ENCODE data around the gene CNFN.

CNFN gene

DNA sequence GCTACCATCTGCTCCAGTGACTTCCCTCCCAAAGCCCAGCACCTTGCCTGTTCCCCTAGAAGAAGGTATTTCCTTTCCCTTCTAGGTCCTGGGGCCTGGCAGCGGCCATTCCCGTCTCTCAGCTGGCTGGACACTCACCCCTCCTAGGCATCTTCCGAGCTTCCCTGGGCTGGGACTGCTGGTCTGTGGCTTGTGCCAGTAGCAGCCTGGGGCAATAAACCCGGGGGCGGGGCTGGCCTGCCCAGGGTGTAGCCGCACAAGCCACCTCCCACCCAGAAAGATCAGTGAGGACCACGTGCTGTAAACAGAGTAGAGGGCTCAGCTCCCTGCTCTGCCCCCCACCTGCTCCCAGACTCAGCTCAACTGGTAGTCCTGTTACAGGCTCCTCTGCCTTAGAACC, 22.1 kb upstream of the CNFN start:
- DNase-seq (ENCODE audit: low read depth, low spot score) = no peak
- TF ChIP-seq, protein P1, sequence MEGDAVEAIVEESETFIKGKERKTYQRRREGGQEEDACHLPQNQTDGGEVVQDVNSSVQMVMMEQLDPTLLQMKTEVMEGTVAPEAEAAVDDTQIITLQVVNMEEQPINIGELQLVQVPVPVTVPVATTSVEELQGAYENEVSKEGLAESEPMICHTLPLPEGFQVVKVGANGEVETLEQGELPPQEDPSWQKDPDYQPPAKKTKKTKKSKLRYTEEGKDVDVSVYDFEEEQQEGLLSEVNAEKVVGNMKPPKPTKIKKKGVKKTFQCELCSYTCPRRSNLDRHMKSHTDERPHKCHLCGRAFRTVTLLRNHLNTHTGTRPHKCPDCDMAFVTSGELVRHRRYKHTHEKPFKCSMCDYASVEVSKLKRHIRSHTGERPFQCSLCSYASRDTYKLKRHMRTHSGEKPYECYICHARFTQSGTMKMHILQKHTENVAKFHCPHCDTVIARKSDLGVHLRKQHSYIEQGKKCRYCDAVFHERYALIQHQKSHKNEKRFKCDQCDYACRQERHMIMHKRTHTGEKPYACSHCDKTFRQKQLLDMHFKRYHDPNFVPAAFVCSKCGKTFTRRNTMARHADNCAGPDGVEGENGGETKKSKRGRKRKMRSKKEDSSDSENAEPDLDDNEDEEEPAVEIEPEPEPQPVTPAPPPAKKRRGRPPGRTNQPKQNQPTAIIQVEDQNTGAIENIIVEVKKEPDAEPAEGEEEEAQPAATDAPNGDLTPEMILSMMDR (IDR thresholded peaks at IDR 0.05; ENCODE audit: insufficient read depth, low read length, missing control alignments) = no peak
- CTCF ChIA-PET = interaction anchor here (0.5 to 4.6 kb wide), 4 partner anchors 11 to 1044 kb away, joined by 3 to 34 read pairs (median 4); no protein-coding TSS in a partner anchor
- H3K4me3 ChIP-seq (ENCODE audit: low read depth, low read length) = no peak overlapping the region
- POLR2A ChIA-PET = no interaction called here

DNA sequence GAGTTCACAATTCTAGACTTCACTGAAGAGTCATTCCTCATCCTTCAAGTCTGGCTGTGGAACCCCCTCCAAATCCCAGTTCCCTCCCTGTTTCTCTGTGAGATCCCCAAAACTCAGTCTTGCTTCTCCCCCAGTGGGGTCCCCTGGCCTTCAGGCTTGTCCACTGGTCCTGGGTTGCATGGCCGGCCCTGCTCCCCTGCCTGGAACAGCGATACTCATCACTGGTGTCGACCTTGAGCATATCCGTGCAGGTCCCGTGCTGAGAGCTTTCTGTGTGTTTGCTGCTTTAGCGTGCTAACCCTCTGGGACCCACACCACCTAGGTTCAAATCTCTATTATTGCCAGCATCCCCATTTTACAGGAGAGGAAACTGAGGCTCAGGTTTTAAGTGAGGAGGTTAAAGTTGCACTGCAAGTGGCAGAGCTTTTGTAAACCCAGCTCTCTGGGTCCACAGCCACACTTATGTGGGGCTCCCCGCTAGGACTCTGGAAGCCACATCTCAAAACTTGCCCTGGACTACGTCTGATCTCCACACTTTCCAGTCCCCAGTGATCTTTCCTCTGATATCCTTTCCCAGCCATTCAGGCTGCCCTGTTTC, 21.6 kb upstream of the CNFN start:
- CTCF ChIA-PET = interaction anchor here (0.5 to 4.6 kb wide), 6 partner anchors 8 to 1043 kb away, joined by 3 to 34 read pairs (median 3); no protein-coding TSS in a partner anchor
- POLR2A ChIA-PET = interaction anchor here (1.0 kb wide), 1 partner anchor 12 kb away, joined by 3 read pairs; no protein-coding TSS in a partner anchor
- H3K4me3 ChIP-seq (ENCODE audit: low read depth, low read length) = no peak overlapping the region
- TF ChIP-seq, protein P1 (IDR thresholded peaks at IDR 0.05; ENCODE audit: insufficient read depth, low read length, missing control alignments) = no peak
- DNase-seq (ENCODE audit: low read depth, low spot score) = no peak

DNA sequence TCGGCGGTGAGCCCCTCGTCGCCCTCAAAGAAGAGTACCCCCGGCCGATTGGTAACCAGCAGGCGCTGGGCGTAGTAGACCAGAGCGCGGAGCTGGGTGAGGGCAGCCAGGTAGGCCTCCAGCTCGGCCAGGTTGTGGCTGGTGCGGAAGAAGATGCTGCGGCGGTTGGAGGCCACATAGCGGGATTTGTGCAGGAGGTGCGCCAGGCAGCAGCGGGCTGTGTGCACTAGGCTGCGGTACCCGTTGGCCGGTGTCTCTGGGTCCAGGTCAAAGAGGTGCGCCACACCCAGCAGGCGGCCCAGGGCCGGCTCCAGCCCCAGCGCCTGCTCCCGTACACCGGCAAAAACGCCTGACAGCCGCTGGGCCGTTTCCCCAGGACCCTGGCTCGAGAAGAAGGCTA, 20.3 kb upstream of the CNFN start:
- CTCF ChIA-PET = interaction anchor here (0.9 to 4.6 kb wide), 2 partner anchors 9 to 30 kb away, joined by 3 to 34 read pairs; no protein-coding TSS in a partner anchor
- POLR2A ChIA-PET = no interaction called here

DNA sequence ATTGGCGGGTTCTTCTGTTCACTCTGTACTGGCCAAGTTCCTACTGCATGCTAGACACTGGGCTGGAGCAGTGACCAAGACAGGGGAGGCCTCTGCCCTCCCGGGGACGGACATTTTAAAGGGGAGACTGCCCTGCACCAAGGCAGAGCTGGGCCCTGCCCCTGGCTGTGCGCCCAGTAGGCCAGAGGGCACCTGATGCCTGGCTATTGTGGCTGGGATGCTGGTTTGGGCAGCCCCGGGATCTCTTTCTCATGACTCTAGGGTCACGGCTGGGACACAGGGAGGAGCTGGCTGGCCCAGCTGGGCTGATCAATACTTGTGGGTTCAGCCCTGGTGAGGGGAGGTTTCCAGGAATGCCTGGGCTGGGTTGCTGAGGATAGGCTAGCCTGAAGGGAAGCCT, 19.4 kb upstream of the CNFN start:
- TF ChIP-seq, protein P1 (IDR thresholded peaks at IDR 0.05; ENCODE audit: insufficient read depth, low read length, missing control alignments) = no peak
- H3K4me3 ChIP-seq (ENCODE audit: low read depth, low read length) = no peak overlapping the region
- ChIA-PET CTCF (interaction anchor here (4.6 kb wide), 1 partner anchor 8 kb away, joined by 34 read pairs; no protein-coding TSS in a partner anchor), POLR2A (no interaction called here)
- DNase-seq (ENCODE audit: low read depth, low spot score) = no peak

More for the DNA sequence above, 20.3 kb upstream of the CNFN start:
- no peak for DNase-seq (ENCODE audit: low read depth, low spot score)
- TF ChIP-seq, protein P1 (IDR thresholded peaks at IDR 0.05; ENCODE audit: insufficient read depth, low read length, missing control alignments) = no peak
- no peak overlapping the region for H3K4me3 ChIP-seq (ENCODE audit: low read depth, low read length)

DNA sequence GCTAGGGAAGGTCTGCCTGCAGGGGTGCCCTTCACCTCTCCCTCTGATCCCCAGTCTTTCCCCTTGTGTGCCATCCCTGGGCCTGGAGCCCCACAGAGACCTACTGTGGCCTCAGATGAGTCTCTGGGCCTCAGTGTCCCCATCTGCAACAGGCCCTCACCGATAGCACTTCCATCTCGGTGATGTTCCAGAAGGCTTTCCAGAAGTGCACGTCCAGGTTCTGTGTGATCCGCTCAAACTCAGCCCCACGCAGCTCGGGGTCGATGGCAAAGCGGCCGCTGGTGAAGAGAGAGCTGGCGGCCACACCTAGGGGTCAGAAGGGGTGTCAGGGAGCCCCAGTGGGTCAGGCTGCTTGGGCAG, 17.7 kb upstream of the CNFN start:
- ChIA-PET CTCF (interaction anchor here (0.6 to 1.6 kb wide), 2 partner anchors 8 to 12 kb away, joined by 3 to 4 read pairs; no protein-coding TSS in a partner anchor), POLR2A (no interaction called here)

More for the DNA sequence above, 17.7 kb upstream of the CNFN start:
- no peak for DNase-seq (ENCODE audit: low read depth, low spot score)
- TF ChIP-seq, protein P1 (IDR thresholded peaks at IDR 0.05; ENCODE audit: insufficient read depth, low read length, missing control alignments) = no peak
- no peak overlapping the region for H3K4me3 ChIP-seq (ENCODE audit: low read depth, low read length)
